MM.1S (cell line): ENCODE measurements around the gene MRC1.

ENCODE experiments used
- EZH2phosphoT487 ChIP-seq: fragments of 300-600 bp; sonication (generic); IDR thresholded peaks from 2 replicates; pipeline ENCODE4 v1.6.1; 2018; ENCODE audit warnings: antibody characterized with exemption, low read length
- TF ChIP-seq, protein P1 (sequence below): fragments of 300-600 bp; sonication (generic); IDR thresholded peaks from 2 replicates; pipeline ENCODE4 v1.5.1; 2016; ENCODE audit warnings: antibody characterized with exemption, low read length, mixed read lengths

DNA sequence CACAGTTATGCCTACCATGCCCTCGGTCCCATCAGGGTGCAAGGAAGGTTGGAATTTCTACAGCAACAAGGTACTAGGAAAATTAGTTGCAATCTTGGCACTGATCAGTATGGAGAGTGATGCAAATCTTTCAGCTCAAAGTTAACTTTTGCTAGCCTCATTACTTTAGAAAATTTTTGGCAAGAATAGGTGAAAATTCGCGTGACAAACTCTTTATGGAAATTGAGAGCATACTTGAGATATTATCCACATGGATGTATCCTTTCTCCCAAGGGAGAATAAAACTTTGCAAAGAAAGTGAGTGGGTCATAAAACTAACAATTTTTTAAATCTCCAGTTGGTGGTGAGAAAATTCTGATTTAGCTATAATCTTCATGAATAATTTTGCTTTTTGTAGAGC, 71.5 kb downstream of the MRC1 start:
- TF ChIP-seq, protein P1, sequence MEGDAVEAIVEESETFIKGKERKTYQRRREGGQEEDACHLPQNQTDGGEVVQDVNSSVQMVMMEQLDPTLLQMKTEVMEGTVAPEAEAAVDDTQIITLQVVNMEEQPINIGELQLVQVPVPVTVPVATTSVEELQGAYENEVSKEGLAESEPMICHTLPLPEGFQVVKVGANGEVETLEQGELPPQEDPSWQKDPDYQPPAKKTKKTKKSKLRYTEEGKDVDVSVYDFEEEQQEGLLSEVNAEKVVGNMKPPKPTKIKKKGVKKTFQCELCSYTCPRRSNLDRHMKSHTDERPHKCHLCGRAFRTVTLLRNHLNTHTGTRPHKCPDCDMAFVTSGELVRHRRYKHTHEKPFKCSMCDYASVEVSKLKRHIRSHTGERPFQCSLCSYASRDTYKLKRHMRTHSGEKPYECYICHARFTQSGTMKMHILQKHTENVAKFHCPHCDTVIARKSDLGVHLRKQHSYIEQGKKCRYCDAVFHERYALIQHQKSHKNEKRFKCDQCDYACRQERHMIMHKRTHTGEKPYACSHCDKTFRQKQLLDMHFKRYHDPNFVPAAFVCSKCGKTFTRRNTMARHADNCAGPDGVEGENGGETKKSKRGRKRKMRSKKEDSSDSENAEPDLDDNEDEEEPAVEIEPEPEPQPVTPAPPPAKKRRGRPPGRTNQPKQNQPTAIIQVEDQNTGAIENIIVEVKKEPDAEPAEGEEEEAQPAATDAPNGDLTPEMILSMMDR: no peak
- no peak for TF ChIP-seq EZH2phosphoT487
